Caco-2 (cell line): ENCODE results near the gene ESRRB. TPM values are rescaled to one million over a fixed set of nuclear protein-coding genes. Genes with fewer than 3 reads are reported as not detected.

Source experiments
- BruUV-seq: library from RNA; stranded (reverse); fragments of 400-500 nt; replicated peaks from 2 replicates; lab custom pipeline; 2021; lab: Mats Ljungman, UMichigan
- CTCF ChIA-PET: fragments of 300-600 bp; sonication (Branson Sonifier 250); formaldehyde crosslinking; loops from one replicate; lab custom pipeline; 2022; ENCODE audit warnings: antibody characterized with exemption; lab: Charles Lee
- POLR2A ChIA-PET: fragments of 300-600 bp; sonication (Branson Sonifier 250); formaldehyde crosslinking; loops from one replicate; lab custom pipeline; 2022; ENCODE audit warnings: antibody characterized with exemption; lab: Charles Lee
- DNase-seq, 2 experiments: peaks; one replicate each; pipeline versions ENCODE4 v3.0.0 to v3.0.0-alpha.2; 2020 to 2022
- H3K27me3 ChIP-seq: replicated peaks from 2 replicates; pipeline ENCODE4 v1.6.0; 2011; ENCODE audit warnings: low read length; ENCODE audit not compliant: control insufficient read depth, insufficient read depth
- H3K36me3 ChIP-seq: 2 replicates; pipeline ENCODE4 v1.5.1; 2011; ENCODE audit warnings: low read length; ENCODE audit not compliant: control insufficient read depth, insufficient read depth
- H3K4me1 ChIP-seq: fragments of 250-450 bp; sonication (Bioruptor Pico); 2 replicates; pipeline ENCODE4 v1.5.1; 2020; ENCODE audit warnings: mild to moderate bottlenecking
- H3K4me3 ChIP-seq: 2 replicates; pipeline ENCODE4 v1.5.1; 2011; ENCODE audit warnings: low read depth, mild to moderate bottlenecking, control low read depth, low read length
- H3K9me3 ChIP-seq: fragments of 250-450 bp; sonication (Bioruptor Pico); 2 replicates; pipeline ENCODE4 v1.5.1; 2020; ENCODE audit warnings: mild to moderate bottlenecking, moderate library complexity
- H3K27ac Mint-ChIP-seq: one replicate; pipeline ENCODE4 v1.8.0; 2022; ENCODE audit warnings: mixed read lengths; ENCODE audit not compliant: unreplicated experiment
- H3K27me3 Mint-ChIP-seq: one replicate; pipeline ENCODE4 v1.8.0; 2022; ENCODE audit warnings: mixed read lengths; ENCODE audit not compliant: insufficient read depth, unreplicated experiment
- H3K36me3 Mint-ChIP-seq: one replicate; pipeline ENCODE4 v1.8.0; 2022; ENCODE audit warnings: mild to moderate bottlenecking, mixed read lengths; ENCODE audit not compliant: insufficient read depth, unreplicated experiment
- H3K4me1 Mint-ChIP-seq: one replicate; pipeline ENCODE4 v1.8.0; 2022; ENCODE audit warnings: low read depth, mixed read lengths; ENCODE audit not compliant: unreplicated experiment
- H3K4me3 Mint-ChIP-seq: one replicate; pipeline ENCODE4 v1.8.0; 2022; ENCODE audit warnings: mild to moderate bottlenecking, moderate library complexity, mixed read lengths; ENCODE audit not compliant: unreplicated experiment
- H3K9me3 Mint-ChIP-seq: one replicate; pipeline ENCODE4 v1.8.0; 2022; ENCODE audit warnings: mixed read lengths; ENCODE audit not compliant: unreplicated experiment
- CTCF ChIP-seq, 2 experiments: fragments of 200-600 bp in 1 of 2; IDR thresholded peaks; 1 replicate in 1 of 2; 2 replicates in 1 of 2; pipeline versions ENCODE4 v1.5.1 to v1.8.0; 2011 to 2022; ENCODE audit warnings: antibody characterized with exemption in 1 of 2, control low read depth in 1 of 2, inconsistent platforms in 1 of 2, low read depth in 1 of 2, low read length in 1 of 2, mild to moderate bottlenecking in 1 of 2, moderate library complexity in 1 of 2; ENCODE audit not compliant: insufficient read depth in 1 of 2, severe bottlenecking in 1 of 2, unreplicated experiment in 1 of 2
- intact Hi-C: fragments of 100-400 bp; cut with micrococcal nuclease; formaldehyde crosslinking; loops from one replicate; pipeline ENCODE4 v1.10.0; 2022; ENCODE audit not compliant: unreplicated experiment
- total RNA-seq: library from RNA; stranded (reverse); gene quantifications from 2 replicates; pipeline ENCODE4 v1.2.3, GENCODE V29; 2022

The ESRRB gene
- total RNA-seq, 1 experiment from 2014 or later, result not detected

- Mint-ChIP-seq H3K4me1 (peaks cover 6% of the 10 kb centered on the region), H3K9me3 (no peaks in the 10 kb centered on the region), H3K27ac (no peak overlapping the region), H3K4me3 (peak overlapping the region; percentile 76), H3K27me3 (peaks cover 31% of the 10 kb centered on the region), H3K36me3 (no peaks in the 10 kb centered on the region)
- POLR2A ChIA-PET, result no interaction called here
- no peak for TF ChIP-seq CTCF (IDR thresholded peaks at IDR 0.05; ENCODE audit: insufficient read depth in 1 of 2, low read depth in 1 of 2, low read length in 1 of 2, severe bottlenecking in 1 of 2, unreplicated experiment in 1 of 2)
- no TSS peak for BruUV-seq
- DNase-seq, result no peak
- H3K9me3 ChIP-seq, result no peaks in the 10 kb centered on the region
- no peaks in the 10 kb centered on the region for H3K36me3 ChIP-seq
- CTCF ChIA-PET, result interaction anchor here (0.6 kb wide), 1 partner anchor 1874 kb away, joined by 4 read pairs; no protein-coding TSS in a partner anchor
- H3K4me1 ChIP-seq, result no peaks in the 10 kb centered on the region
- intact Hi-C loops, result no loop called here
- H3K27me3 ChIP-seq, result peaks cover 5% of the 10 kb centered on the region
- peak overlapping the region; percentile 16; the same call in 1 of the 2 replicates for H3K4me3 ChIP-seq
These were observed 506 bp downstream of the ESRRB start for GRCh38 chr14:76376409-76376877.

- Histone ChIP-seq H3K4me3 (no peak overlapping the region), H3K4me1 (no peaks in the 10 kb centered on the region), H3K9me3 (no peaks in the 10 kb centered on the region), H3K27me3 (peaks cover 5% of the 10 kb centered on the region), H3K36me3 (no peaks in the 10 kb centered on the region)
- H3K4me1 Mint-ChIP-seq, result peaks cover 6% of the 10 kb centered on the region
- no peak for TF ChIP-seq CTCF (IDR thresholded peaks at IDR 0.05; ENCODE audit: insufficient read depth in 1 of 2, low read depth in 1 of 2, low read length in 1 of 2, severe bottlenecking in 1 of 2, unreplicated experiment in 1 of 2)
- no peaks in the 10 kb centered on the region for H3K9me3 Mint-ChIP-seq
- H3K4me3 Mint-ChIP-seq, result peak overlapping the region; percentile 76
- POLR2A ChIA-PET, result no interaction called here
- peaks cover 31% of the 10 kb centered on the region for H3K27me3 Mint-ChIP-seq
- no peaks in the 10 kb centered on the region for H3K36me3 Mint-ChIP-seq
- DNase-seq, result no peak
- no TSS peak for BruUV-seq
- intact Hi-C loops, result no loop called here
- CTCF ChIA-PET, result no interaction called here
- no peak overlapping the region for H3K27ac Mint-ChIP-seq
These were observed 1.2 kb downstream of the ESRRB start for GRCh38 chr14:76376878-76377734.

GRCh38 chr14:76377735-76378074, 1.8 kb downstream of the ESRRB start:
- Mint-ChIP-seq H3K4me3 (peak overlapping the region; percentile 47), H3K27me3 (peaks cover 31% of the 10 kb centered on the region), H3K4me1 (peaks cover 6% of the 10 kb centered on the region), H3K9me3 (no peaks in the 10 kb centered on the region), H3K27ac (no peak overlapping the region), H3K36me3 (no peaks in the 10 kb centered on the region)
- Histone ChIP-seq H3K36me3 (no peaks in the 10 kb centered on the region), H3K9me3 (no peaks in the 10 kb centered on the region), H3K4me1 (no peaks in the 10 kb centered on the region), H3K27me3 (peaks cover 5% of the 10 kb centered on the region), H3K4me3 (no peak overlapping the region)
- POLR2A ChIA-PET, result interaction anchor here (0.7 kb wide), 1 partner anchor 302 kb away, joined by 3 read pairs; no protein-coding TSS in a partner anchor
- intact Hi-C loops, result no loop called here
- CTCF ChIA-PET, result no interaction called here
- DNase-seq, result no peak
- TF ChIP-seq CTCF (IDR thresholded peaks at IDR 0.05; ENCODE audit: insufficient read depth in 1 of 2, low read depth in 1 of 2, low read length in 1 of 2, severe bottlenecking in 1 of 2, unreplicated experiment in 1 of 2), result no peak
- no TSS peak for BruUV-seq
